GM19023 (cell line): ENCODE data around the gene KANSL2.
"Not testable (repeated sequence)": the region's sequence is repeated elsewhere in the genome, so short reads cannot be mapped to it uniquely, and the experiment has no call there.

Experiments
- ATAC-seq: cut with Tn5 transposase; IDR thresholded peaks from one replicate; pipeline ENCODE4 v1.9.1; 2021; ENCODE audit warnings: mild to moderate bottlenecking, moderate library complexity; ENCODE audit not compliant: unreplicated experiment

The KANSL2 gene

GRCh38 chr12:48686037-48686595 lies 4.1 kb upstream of the KANSL2 start:
- ATAC-seq, result no peak

GRCh38 chr12:48683534-48683933 lies 1.5 kb upstream of the KANSL2 start:
- no peak for ATAC-seq

- ATAC-seq, result no peak
Measured at GRCh38 chr12:48682927-48683326, 889 bp upstream of the KANSL2 start.

GRCh38 chr12:48682533-48682905 lies 481 bp upstream of the KANSL2 start:
- ATAC-seq, result not testable (repeated sequence)

- no peak for ATAC-seq
Measured at GRCh38 chr12:48681399-48681709, 684 bp downstream of the KANSL2 start.

GRCh38 chr12:48680861-48681260 lies 1.2 kb downstream of the KANSL2 start:
- no peak for ATAC-seq

GRCh38 chr12:48678551-48679185 lies 3.4 kb downstream of the KANSL2 start:
- ATAC-seq, result no peak

- ATAC-seq, result no peak
Measured at GRCh38 chr12:48671231-48671856, 10.7 kb downstream of the KANSL2 start.

- ATAC-seq, result no peak
Measured at GRCh38 chr12:48668996-48669395, 13.0 kb downstream of the KANSL2 start.

- no peak for ATAC-seq
Measured at GRCh38 chr12:48659863-48660262, 22.2 kb downstream of the KANSL2 start.

- ATAC-seq, result no peak
Measured at GRCh38 chr12:48651681-48652080, 30.4 kb downstream of the KANSL2 start.

- not testable (repeated sequence) for ATAC-seq
Measured at GRCh38 chr12:48645354-48645753, 36.7 kb downstream of the KANSL2 start.

- ATAC-seq, result no peak
Measured at GRCh38 chr12:48643011-48643410, 39.0 kb downstream of the KANSL2 start.

- not testable (repeated sequence) for ATAC-seq
Measured at GRCh38 chr12:48641752-48642555, 40.1 kb downstream of the KANSL2 start.

GRCh38 chr12:48640854-48641253 lies 41.2 kb downstream of the KANSL2 start:
- ATAC-seq, result no peak

- ATAC-seq, result no peak
Measured at GRCh38 chr12:48640428-48640827, 41.6 kb downstream of the KANSL2 start.

- ATAC-seq, result no peak
Measured at GRCh38 chr12:48631071-48631470, 51.0 kb downstream of the KANSL2 start.

- ATAC-seq, result no peak
Measured at GRCh38 chr12:48630346-48630745, 51.7 kb downstream of the KANSL2 start.

GRCh38 chr12:48629541-48629940 lies 52.5 kb downstream of the KANSL2 start:
- no peak for ATAC-seq

GRCh38 chr12:48627556-48627955 lies 54.5 kb downstream of the KANSL2 start:
- ATAC-seq, result no peak

- ATAC-seq, result not testable (repeated sequence)
Measured at GRCh38 chr12:48622997-48623396, 59.0 kb downstream of the KANSL2 start.

- peak; percentile 66 for ATAC-seq
Measured at GRCh38 chr12:48618541-48618940, 63.5 kb downstream of the KANSL2 start.
